Upper lobe of left lung (tissue), 6 donors: ENCODE measurements around the gene HSPG2. TPM values are rescaled to one million over a fixed set of nuclear protein-coding genes. Genes with fewer than 3 reads are reported as not detected.

Source experiments
- ATAC-seq, 2 donors: fragments of 200-7000 bp; cut with Tn5 transposase; one replicate each; pipeline ENCODE4 v1.9.1; 2022; ENCODE audit warnings: mild to moderate bottlenecking in 2 of 2, moderate library complexity in 2 of 2; ENCODE audit not compliant: low FRiP score in 2 of 2
- DNase-seq, 2 donors: peaks; one replicate each; pipeline ENCODE4 v3.0.0-alpha.2; 2019 to 2020
- H3K27ac ChIP-seq, 4 donors: fragments of 200-600 bp; sonication (generic); one replicate each; pipeline ENCODE4 v1.5.1; 2016 to 2019
- H3K27me3 ChIP-seq, 4 donors: fragments of 200-600 bp; sonication (generic); one replicate each; pipeline ENCODE4 v1.5.1; 2017 to 2019
- H3K36me3 ChIP-seq, 4 donors: fragments of 200-600 bp; sonication (generic); one replicate each; pipeline ENCODE4 v1.5.1; 2016 to 2019
- H3K4me1 ChIP-seq, 4 donors: fragments of 200-600 bp; sonication (generic); one replicate each; pipeline ENCODE4 v1.5.1; 2018 to 2019
- H3K4me3 ChIP-seq, 4 donors: fragments of 200-600 bp; sonication (generic); one replicate each; pipeline ENCODE4 v1.5.1; 2017 to 2019; ENCODE audit warnings: mild to moderate bottlenecking in 2 of 4, moderate library complexity in 1 of 4
- H3K9me3 ChIP-seq, 4 donors: fragments of 200-600 bp; sonication (generic); one replicate each; pipeline ENCODE4 v1.5.1; 2018 to 2019
- EP300 ChIP-seq, 4 donors: sonication (generic); formaldehyde crosslinking; IDR thresholded peaks; one replicate each; pipeline ENCODE4 v1.5.1; 2017; ENCODE audit warnings: antibody characterized with exemption in 4 of 4, control low read depth in 2 of 4
- POLR2A ChIP-seq, 4 donors: fragments of 450-650 bp; IDR thresholded peaks; one replicate each; pipeline ENCODE4 v1.5.1; 2016 to 2017; ENCODE audit warnings: antibody characterized with exemption in 4 of 4, mild to moderate bottlenecking in 2 of 4
- POLR2AphosphoS5 ChIP-seq, 2 donors: sonication (generic); formaldehyde crosslinking; IDR thresholded peaks; one replicate each; pipeline ENCODE4 v1.5.1; 2017; ENCODE audit warnings: antibody characterized with exemption in 2 of 2
- WGBS, 2 donors: methylation state at CpG; one replicate each; pipeline ENCODE4 v1.1.5; 2017 to 2018; 5-methylcytosine and 5-hydroxymethylcytosine counted together
- total RNA-seq, 6 donors: library from RNA; depleted of rRNA in 4 of 6; stranded (reverse); fragments of >200 nt in 4 of 6; gene quantifications; one replicate each; pipeline versions ENCODE4 v1.1.0 to v1.2.1, GENCODE V29; 2016 to 2021
- TF ChIP-seq, protein P1 (sequence below), 6 experiments: fragments of 450-650 bp in 4 of 6; fragments of 200-600 bp in 2 of 6; sonication (generic) in 2 of 6; IDR thresholded peaks; one replicate each; pipeline ENCODE4 v1.5.1; 2016 to 2019; ENCODE audit warnings: antibody characterized with exemption in 6 of 6
- donor health status: DM: no; HTN: no; CAD: no; lungs with moderate emphysema.
- donor health status: DM: no; HTN: yes; CAD: no; lungs with severe emphysema.

Gene HSPG2
- total RNA-seq, 6 donors from 2014 or later: 104 to 433 (median 227) TPM

DNA sequence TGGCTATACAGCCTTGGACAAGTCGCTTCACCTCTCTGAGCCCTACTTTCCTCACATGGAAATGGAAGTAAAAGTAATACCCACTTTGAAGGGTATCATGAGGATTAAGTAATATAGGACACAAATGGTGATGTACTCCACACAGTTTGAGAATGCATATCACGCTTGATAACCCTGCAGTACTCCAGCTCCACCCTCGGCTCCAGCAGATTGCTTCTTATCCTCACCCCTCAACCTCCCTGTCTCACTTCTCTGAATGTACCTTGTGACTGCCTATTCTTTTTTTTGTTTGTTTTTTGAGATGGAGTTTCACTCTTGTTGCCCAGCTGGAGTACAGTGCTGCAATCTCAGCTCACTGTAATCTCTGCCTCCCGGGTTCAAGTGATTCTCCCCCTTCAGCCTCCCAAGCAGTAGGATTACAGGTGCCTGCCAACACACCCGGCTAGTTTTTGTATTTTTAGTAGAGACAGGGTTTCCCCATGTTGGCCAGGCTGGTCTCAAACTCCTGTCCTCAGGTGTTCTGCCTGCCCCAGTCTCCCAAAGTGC is 69.6 kb downstream of the HSPG2 start:
- TF ChIP-seq POLR2AphosphoS5 (IDR thresholded peaks at IDR 0.05): no peak
- TF ChIP-seq, protein P1, sequence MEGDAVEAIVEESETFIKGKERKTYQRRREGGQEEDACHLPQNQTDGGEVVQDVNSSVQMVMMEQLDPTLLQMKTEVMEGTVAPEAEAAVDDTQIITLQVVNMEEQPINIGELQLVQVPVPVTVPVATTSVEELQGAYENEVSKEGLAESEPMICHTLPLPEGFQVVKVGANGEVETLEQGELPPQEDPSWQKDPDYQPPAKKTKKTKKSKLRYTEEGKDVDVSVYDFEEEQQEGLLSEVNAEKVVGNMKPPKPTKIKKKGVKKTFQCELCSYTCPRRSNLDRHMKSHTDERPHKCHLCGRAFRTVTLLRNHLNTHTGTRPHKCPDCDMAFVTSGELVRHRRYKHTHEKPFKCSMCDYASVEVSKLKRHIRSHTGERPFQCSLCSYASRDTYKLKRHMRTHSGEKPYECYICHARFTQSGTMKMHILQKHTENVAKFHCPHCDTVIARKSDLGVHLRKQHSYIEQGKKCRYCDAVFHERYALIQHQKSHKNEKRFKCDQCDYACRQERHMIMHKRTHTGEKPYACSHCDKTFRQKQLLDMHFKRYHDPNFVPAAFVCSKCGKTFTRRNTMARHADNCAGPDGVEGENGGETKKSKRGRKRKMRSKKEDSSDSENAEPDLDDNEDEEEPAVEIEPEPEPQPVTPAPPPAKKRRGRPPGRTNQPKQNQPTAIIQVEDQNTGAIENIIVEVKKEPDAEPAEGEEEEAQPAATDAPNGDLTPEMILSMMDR (IDR thresholded peaks at IDR 0.05): no peak
- no peaks in the 10 kb centered on the region for H3K27me3 ChIP-seq
- H3K27ac ChIP-seq: no peak overlapping the region
- H3K4me1 ChIP-seq: peaks cover 0 to 10% (median 6%) of the 10 kb centered on the region in 4 donors
- ATAC-seq (no peak), DNase-seq (no peak)
- no peaks in the 10 kb centered on the region for H3K9me3 ChIP-seq
- WGBS, 2 donors: 79 to 84% methylated on average over 5 of the region's 5 CpGs
- H3K4me3 ChIP-seq: no peak overlapping the region
- peaks cover 2 to 61% (median 34%) of the 10 kb centered on the region in 4 donors for H3K36me3 ChIP-seq

DNA sequence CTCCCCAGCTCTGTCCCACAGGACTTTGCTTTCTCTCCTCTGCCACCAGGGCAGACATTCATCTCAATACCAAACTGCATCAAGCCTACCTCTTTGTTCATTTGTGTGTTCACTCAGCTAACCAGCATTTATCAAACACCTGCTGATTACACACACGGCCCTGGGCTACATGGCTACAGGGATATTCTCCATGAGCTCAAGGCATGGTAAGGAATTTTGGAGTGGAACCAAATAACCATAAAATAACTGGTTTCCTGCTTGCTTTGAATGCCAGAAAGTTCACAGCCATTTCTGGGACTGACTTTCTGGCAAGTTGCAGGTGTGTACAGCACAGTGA is 70.4 kb downstream of the HSPG2 start:
- Histone ChIP-seq H3K4me1 (peaks cover 0 to 10% (median 6%) of the 10 kb centered on the region in 4 donors), H3K4me3 (no peak overlapping the region), H3K36me3 (peaks cover 6 to 58% (median 32%) of the 10 kb centered on the region in 4 donors), H3K27me3 (no peaks in the 10 kb centered on the region), H3K27ac (no peak overlapping the region), H3K9me3 (no peaks in the 10 kb centered on the region)
- no peak for ATAC-seq
- no peak for TF ChIP-seq EP300 (IDR thresholded peaks at IDR 0.05)
- no peak for TF ChIP-seq POLR2A (IDR thresholded peaks at IDR 0.05)
- TF ChIP-seq, protein P1 (IDR thresholded peaks at IDR 0.05): no peak
- no peak for TF ChIP-seq POLR2AphosphoS5 (IDR thresholded peaks at IDR 0.05)
- 67 to 89% methylated on average over 1 of the region's 1 CpG for WGBS, 2 donors
- DNase-seq: no peak

DNA sequence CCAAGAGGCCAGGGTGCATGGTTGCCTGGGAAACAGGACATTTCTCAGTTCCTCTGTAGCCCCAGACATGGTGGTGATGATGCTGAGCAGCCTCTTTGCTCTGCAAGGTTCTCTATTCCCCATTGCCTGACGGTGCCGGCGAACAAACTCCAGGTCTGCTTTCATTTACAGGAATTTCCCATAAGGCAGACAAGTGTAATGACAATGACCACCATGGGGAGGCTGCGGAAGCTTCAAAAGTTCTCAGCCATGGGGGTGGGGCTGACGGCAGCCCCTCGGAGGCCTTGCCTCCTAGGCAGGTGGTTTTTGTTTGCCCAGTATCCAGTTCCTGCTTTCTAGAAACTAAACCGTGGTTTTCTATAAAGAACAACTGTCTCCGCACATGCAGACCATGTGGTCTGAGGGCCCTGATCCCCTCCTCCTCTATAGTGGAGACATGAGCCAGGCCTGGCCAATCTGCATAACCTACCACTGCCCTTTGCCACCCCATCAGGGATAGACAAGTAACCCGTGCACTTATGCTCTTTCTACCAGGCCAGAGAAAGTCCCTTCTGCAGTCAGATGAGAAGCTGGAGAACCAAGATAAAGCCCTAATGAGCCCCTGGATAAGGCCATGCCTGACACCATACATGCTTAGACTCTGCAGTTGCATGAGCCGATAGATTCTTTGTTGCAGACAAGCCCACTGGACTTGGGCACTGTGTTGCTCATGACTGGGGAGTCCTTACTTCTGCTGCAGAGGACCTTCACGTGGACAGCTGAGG is 71.0 kb downstream of the HSPG2 start:
- TF ChIP-seq POLR2A (IDR thresholded peaks at IDR 0.05) (no peak), POLR2AphosphoS5 (IDR thresholded peaks at IDR 0.05) (no peak), EP300 (IDR thresholded peaks at IDR 0.05) (no peak)
- TF ChIP-seq, protein P1 (IDR thresholded peaks at IDR 0.05): no peak
- WGBS, 2 donors: 74 to 77% methylated on average over 4 to 11 of the region's 11 CpGs
- Histone ChIP-seq H3K36me3 (peaks cover 6 to 58% (median 35%) of the 10 kb centered on the region in 4 donors), H3K4me1 (peaks cover 0 to 10% (median 6%) of the 10 kb centered on the region in 4 donors), H3K27me3 (no peaks in the 10 kb centered on the region), H3K4me3 (no peak overlapping the region), H3K9me3 (no peaks in the 10 kb centered on the region), H3K27ac (no peak overlapping the region)
- ATAC-seq (no peak), DNase-seq (no peak)

DNA sequence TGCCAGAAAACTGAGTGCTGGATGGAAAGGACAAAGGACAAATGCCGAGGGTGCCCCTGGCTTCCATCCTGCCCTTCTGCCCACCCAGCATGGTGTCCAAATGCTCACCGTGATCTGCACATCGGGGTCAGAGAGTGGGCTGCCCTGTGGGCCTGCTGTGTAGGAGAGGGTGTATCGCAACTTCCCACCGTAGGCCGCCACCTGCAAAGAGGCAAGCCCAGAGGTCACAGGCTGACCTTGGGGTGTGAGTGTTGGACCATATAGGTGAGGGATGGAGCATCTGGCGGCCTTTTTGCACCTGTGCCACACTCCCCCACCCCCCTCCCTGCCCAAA is 71.5 kb downstream of the HSPG2 start:
- ATAC-seq (no peak), DNase-seq (no peak)
- no peak overlapping the region for H3K27ac ChIP-seq
- TF ChIP-seq POLR2A (IDR thresholded peaks at IDR 0.05) (no peak), EP300 (IDR thresholded peaks at IDR 0.05) (no peak), POLR2AphosphoS5 (IDR thresholded peaks at IDR 0.05) (no peak)
- TF ChIP-seq, protein P1 (IDR thresholded peaks at IDR 0.05): no peak
- H3K9me3 ChIP-seq: no peaks in the 10 kb centered on the region
- H3K4me3 ChIP-seq: no peak overlapping the region
- H3K27me3 ChIP-seq: no peaks in the 10 kb centered on the region
- H3K36me3 ChIP-seq: peaks cover 6 to 58% (median 37%) of the 10 kb centered on the region in 4 donors
- peaks cover 0 to 10% (median 6%) of the 10 kb centered on the region in 4 donors for H3K4me1 ChIP-seq
- 86 to 90% methylated on average over 4 to 7 of the region's 7 CpGs for WGBS, 2 donors

DNA sequence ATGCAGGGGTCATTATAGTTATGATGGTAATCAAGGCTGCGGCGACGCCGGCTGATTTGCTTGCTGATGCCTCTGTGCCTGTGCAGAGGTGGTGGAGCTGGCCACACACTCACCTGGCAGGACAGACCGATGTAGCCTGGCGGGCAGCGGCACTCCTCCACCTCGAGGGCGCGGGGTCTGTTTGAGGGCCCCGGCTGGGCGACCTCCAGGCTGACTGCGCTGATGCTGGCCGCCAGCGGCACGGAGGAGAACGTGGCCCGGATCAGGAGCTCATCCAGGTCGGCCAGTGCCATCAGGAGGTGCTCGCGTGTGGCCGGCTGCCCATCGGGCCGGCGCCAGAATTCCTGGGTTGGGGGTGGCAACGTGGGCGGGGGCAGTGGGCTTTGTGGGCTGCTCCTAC is 72.4 kb downstream of the HSPG2 start:
- no peak overlapping the region for H3K27ac ChIP-seq
- TF ChIP-seq, protein P1 (IDR thresholded peaks at IDR 0.05): no peak
- no peak for TF ChIP-seq POLR2A (IDR thresholded peaks at IDR 0.05)
- H3K27me3 ChIP-seq: no peaks in the 10 kb centered on the region
- H3K36me3 ChIP-seq: peaks cover 6 to 59% (median 42%) of the 10 kb centered on the region in 4 donors
- DNase-seq (peak in 1 of 2 donors; percentile 75), ATAC-seq (no peak)
- H3K9me3 ChIP-seq: no peaks in the 10 kb centered on the region
- H3K4me1 ChIP-seq: peaks cover 0 to 4% (median 1%) of the 10 kb centered on the region in 4 donors
- WGBS, 2 donors: 90 to 97% methylated on average over 4 to 25 of the region's 27 CpGs
- H3K4me3 ChIP-seq: no peak overlapping the region
